ENCODE measurements around the gene GAREM1. TPM values are rescaled to one million over a fixed set of nuclear protein-coding genes. Genes with fewer than 3 reads are reported as not detected.

GAREM1 gene
- total RNA-seq, 1 experiment from 2014 or later, result 11.1 TPM

- CTCF ChIA-PET, result no interaction called here
- H3K27ac ChIP-seq (ENCODE audit: low read depth, low read length), result no peak overlapping the region
- H3K4me3 ChIP-seq (replicated peaks in 1 of 2; ENCODE audit: low read depth in 1 of 2, low read length in 2 of 2), result no peak overlapping the region
- intact Hi-C loops (cut with micrococcal nuclease), result no loop called here
- H2AFZ ChIP-seq (ENCODE audit: low read depth, low read length, poor library complexity, severe bottlenecking), result no peak overlapping the region
- DNase-seq (ENCODE audit: low read depth, low spot score) (no peak), ATAC-seq (no peak)
- H3K27me3 ChIP-seq (ENCODE audit: insufficient read depth, low read length), result no peaks in the 10 kb centered on the region
- TF ChIP-seq SP1 (IDR thresholded peaks at IDR 0.05; ENCODE audit: low read depth), result no peak
- no peak for TF ChIP-seq YY1 (IDR thresholded peaks at IDR 0.05; ENCODE audit: extremely low read depth, insufficient replicate concordance, low read depth, low read length)
- TF ChIP-seq EGR1 (IDR thresholded peaks at IDR 0.05; ENCODE audit: low read depth), result no peak
- TF ChIP-seq MAX (IDR thresholded peaks at IDR 0.05), result no peak
- no peak for TF ChIP-seq POLR2AphosphoS5 (IDR thresholded peaks at IDR 0.05; ENCODE audit: low read depth, low read length)
- TF ChIP-seq EZH2 (IDR thresholded peaks at IDR 0.05), result no peak
- TF ChIP-seq JUND (IDR thresholded peaks at IDR 0.05), result no peak
- TF ChIP-seq FOSL1 (IDR thresholded peaks at IDR 0.05; ENCODE audit: low read depth), result no peak
- TF ChIP-seq CTCF (IDR thresholded peaks at IDR 0.05 in 2 of 3, conservative IDR thresholded peaks at IDR 0.05 in 1 of 3; ENCODE audit: borderline replicate concordance in 1 of 3, insufficient read depth in 1 of 3, low read depth in 2 of 3, low read length in 2 of 3), result no peak
- no peak for TF ChIP-seq CEBPB (IDR thresholded peaks at IDR 0.05; ENCODE audit: low read depth)
- RAD21 ChIA-PET (ENCODE audit: low non-redundant PET in 1 of 2, low total read pairs in 2 of 2, uncharacterized antibody in 2 of 2, unreplicated experiment in 2 of 2), result no interaction called here
- POLR2A ChIA-PET, result no interaction called here
- H3K9ac ChIP-seq (ENCODE audit: low read length), result no peak overlapping the region
- no peaks in the 10 kb centered on the region for H3K79me2 ChIP-seq (ENCODE audit: insufficient read depth, low read length)
- no peaks in the 10 kb centered on the region for H4K20me1 ChIP-seq (ENCODE audit: insufficient read depth)
- no peaks in the 10 kb centered on the region for H3K4me1 ChIP-seq (ENCODE audit: control insufficient read depth in 1 of 2, insufficient read depth in 2 of 2, low read length in 2 of 2)
- H3K36me3 ChIP-seq (ENCODE audit: control insufficient read depth in 1 of 2, insufficient read depth in 2 of 2, low read length in 2 of 2), result no peaks in the 10 kb centered on the region
- H3K4me2 ChIP-seq (ENCODE audit: low read length), result no peak overlapping the region
- no TSS peak for BruUV-seq (replicated peaks)
- no peaks in the 10 kb centered on the region; the same call in 1 of the 2 replicates for H3K9me2 ChIP-seq (ENCODE audit: insufficient read depth)
- no peaks in the 10 kb centered on the region for H3K9me3 ChIP-seq (ENCODE audit: control insufficient read depth in 1 of 2, insufficient read depth in 1 of 2, low read depth in 1 of 2, low read length in 2 of 2)
These were observed 33.4 kb downstream of the GAREM1 start for GRCh38 chr18:32437100-32437834.

Data from HCT116 (cell line).